Activated T-helper 1 cell treated with anti-CD3 and anti-CD28 coated beads, Interleukin-12 subunit alpha, Interleukin-12 subunit beta, Interleukin-2, Interleukin-4 antibody, amounts not matched to agents 30 ng/mL and 10 ng/mL and 1 ng/mL, durations not matched to agents 14 hours and 24 hours and 36 hours (primary cell): ENCODE measurements around the gene ZNHIT3. TPM values are rescaled to one million over a fixed set of nuclear protein-coding genes. Genes with fewer than 3 reads are reported as not detected.
"Not testable (repeated sequence)": the region's sequence is repeated elsewhere in the genome, so short reads cannot be mapped to it uniquely, and the experiment has no call there.

Source experiments
- DNase-seq: peaks from one replicate; pipeline ENCODE4 v3.0.0; 2021; ENCODE audit warnings: low spot score
- H3K27ac Mint-ChIP-seq: one replicate; pipeline ENCODE4 v1.8.0; 2021; ENCODE audit warnings: mild to moderate bottlenecking, mixed read lengths
- H3K27me3 Mint-ChIP-seq: one replicate; pipeline ENCODE4 v1.8.0; 2022; ENCODE audit warnings: mild to moderate bottlenecking, moderate library complexity, mixed read lengths; ENCODE audit not compliant: insufficient read depth
- H3K36me3 Mint-ChIP-seq: one replicate; pipeline ENCODE4 v1.8.0; 2021; ENCODE audit warnings: low read depth, mixed read lengths
- H3K4me1 Mint-ChIP-seq: one replicate; pipeline ENCODE4 v1.8.0; 2021; ENCODE audit warnings: low read depth, mixed read lengths
- H3K4me3 Mint-ChIP-seq: one replicate; pipeline ENCODE4 v1.8.0; 2021; ENCODE audit warnings: mild to moderate bottlenecking, moderate library complexity, mixed read lengths
- H3K9me3 Mint-ChIP-seq: one replicate; pipeline ENCODE4 v1.8.0; 2021; ENCODE audit warnings: mixed read lengths
- intact Hi-C: fragments of 100-400 bp; cut with micrococcal nuclease; formaldehyde crosslinking; loops from one replicate; pipeline ENCODE4 v1.15.1; 2024
- total RNA-seq: library from RNA; stranded (reverse); gene quantifications from 2 replicates; pipeline ENCODE4 v1.2.3, GENCODE V29; 2022

Gene ZNHIT3
- total RNA-seq, 1 donor from 2014 or later = 46.2 TPM

GRCh38 chr17:36468903-36469635 lies 17.4 kb upstream of the ZNHIT3 start:
- intact Hi-C loops = no loop called here

GRCh38 chr17:36469733-36470132 lies 16.7 kb upstream of the ZNHIT3 start:
- H3K4me3 Mint-ChIP-seq = no peak overlapping the region
- H3K9me3 Mint-ChIP-seq = no peaks in the 10 kb centered on the region
- intact Hi-C loops = no loop called here
- DNase-seq = no peak
- no peaks in the 10 kb centered on the region for H3K36me3 Mint-ChIP-seq
- no peak overlapping the region for H3K27ac Mint-ChIP-seq
- H3K4me1 Mint-ChIP-seq = no peaks in the 10 kb centered on the region
- H3K27me3 Mint-ChIP-seq = peaks cover 23% of the 10 kb centered on the region

More at GRCh38 chr17:36468903-36469635, 17.4 kb upstream of the ZNHIT3 start:
- no peak for DNase-seq
- Mint-ChIP-seq H3K27ac (no peak overlapping the region), H3K4me3 (no peak overlapping the region), H3K9me3 (no peaks in the 10 kb centered on the region), H3K27me3 (peaks cover 23% of the 10 kb centered on the region), H3K4me1 (no peaks in the 10 kb centered on the region), H3K36me3 (no peaks in the 10 kb centered on the region)

GRCh38 chr17:36470499-36470898 lies 16.0 kb upstream of the ZNHIT3 start:
- Mint-ChIP-seq H3K27ac (no peak overlapping the region), H3K4me3 (no peak overlapping the region), H3K36me3 (no peaks in the 10 kb centered on the region), H3K27me3 (peaks cover 19% of the 10 kb centered on the region), H3K4me1 (no peaks in the 10 kb centered on the region), H3K9me3 (no peaks in the 10 kb centered on the region)
- no peak for DNase-seq
- intact Hi-C loops = no loop called here

GRCh38 chr17:36474571-36474970 lies 11.9 kb upstream of the ZNHIT3 start:
- Mint-ChIP-seq H3K36me3 (no peaks in the 10 kb centered on the region), H3K27me3 (peaks cover 32% of the 10 kb centered on the region), H3K4me1 (no peaks in the 10 kb centered on the region), H3K9me3 (no peaks in the 10 kb centered on the region), H3K4me3 (no peak overlapping the region), H3K27ac (no peak overlapping the region)
- intact Hi-C loops = no loop called here
- DNase-seq = no peak

GRCh38 chr17:36475346-36475970 lies 11.0 kb upstream of the ZNHIT3 start:
- Mint-ChIP-seq H3K4me3 (no peak overlapping the region), H3K27me3 (peaks cover 34% of the 10 kb centered on the region), H3K9me3 (no peaks in the 10 kb centered on the region), H3K4me1 (no peaks in the 10 kb centered on the region), H3K27ac (no peak overlapping the region), H3K36me3 (no peaks in the 10 kb centered on the region)
- no peak for DNase-seq
- intact Hi-C loops = no loop called here

GRCh38 chr17:36481829-36482228 lies 4.7 kb upstream of the ZNHIT3 start:
- Mint-ChIP-seq H3K4me1 (peaks cover 30% of the 10 kb centered on the region), H3K4me3 (no peak overlapping the region), H3K36me3 (peaks cover 3% of the 10 kb centered on the region), H3K9me3 (no peaks in the 10 kb centered on the region), H3K27me3 (peaks cover 37% of the 10 kb centered on the region), H3K27ac (no peak overlapping the region)
- no peak for DNase-seq
- intact Hi-C loops = no loop called here

- intact Hi-C loops = loop anchor here (1.0 kb wide), 1 partner anchor 514 kb away; no protein-coding TSS in a partner anchor
- DNase-seq = peak; percentile 74
- peak overlapping the region; percentile 55 for H3K27ac Mint-ChIP-seq
- H3K4me1 Mint-ChIP-seq = peaks cover 34% of the 10 kb centered on the region
- H3K9me3 Mint-ChIP-seq = no peaks in the 10 kb centered on the region
- H3K27me3 Mint-ChIP-seq = peaks cover 28% of the 10 kb centered on the region
- H3K4me3 Mint-ChIP-seq = peak overlapping the region; percentile 51
- peaks cover 3% of the 10 kb centered on the region for H3K36me3 Mint-ChIP-seq
These were observed 3.6 kb upstream of the ZNHIT3 start for GRCh38 chr17:36482611-36483504.

GRCh38 chr17:36484021-36484420 lies 2.5 kb upstream of the ZNHIT3 start:
- peaks cover 39% of the 10 kb centered on the region for H3K4me1 Mint-ChIP-seq
- DNase-seq, H3K9me3 Mint-ChIP-seq, H3K4me3 Mint-ChIP-seq, H3K36me3 Mint-ChIP-seq, intact Hi-C loops, H3K27ac Mint-ChIP-seq: not testable (repeated sequence)
- peaks cover 23% of the 10 kb centered on the region for H3K27me3 Mint-ChIP-seq

GRCh38 chr17:36485027-36485426 lies 1.5 kb upstream of the ZNHIT3 start:
- no peak for DNase-seq
- Mint-ChIP-seq H3K36me3 (peaks cover 13% of the 10 kb centered on the region), H3K27ac (no peak overlapping the region), H3K4me3 (peak overlapping the region; percentile 100), H3K27me3 (peaks cover 20% of the 10 kb centered on the region), H3K9me3 (no peaks in the 10 kb centered on the region), H3K4me1 (peaks cover 47% of the 10 kb centered on the region)
- intact Hi-C loops = loop anchor here (5.0 kb wide), 1 partner anchor 678 kb away; the partner anchor contains the start of gene TAF15

- H3K9me3 Mint-ChIP-seq = no peaks in the 10 kb centered on the region
- peaks cover 17% of the 10 kb centered on the region for H3K36me3 Mint-ChIP-seq
- H3K4me1 Mint-ChIP-seq = peaks cover 50% of the 10 kb centered on the region
- no peak for DNase-seq
- H3K4me3 Mint-ChIP-seq = peak overlapping the region; percentile 100
- intact Hi-C loops = loop anchor here (1.0 to 5.0 kb wide), 6 partner anchors 22 to 679 kb away; partner anchors contain the start of genes AATF, DHRS11, MYO19 and PIGW
- H3K27me3 Mint-ChIP-seq = peaks cover 17% of the 10 kb centered on the region
- H3K27ac Mint-ChIP-seq = peak overlapping the region; percentile 99
These were observed 677 bp upstream of the ZNHIT3 start for GRCh38 chr17:36485805-36486203.

- no peaks in the 10 kb centered on the region for H3K27me3 Mint-ChIP-seq
- H3K4me1 Mint-ChIP-seq = peaks cover 11% of the 10 kb centered on the region
- intact Hi-C loops = no loop called here
- no peak for DNase-seq
- H3K27ac Mint-ChIP-seq = no peak overlapping the region
- H3K4me3 Mint-ChIP-seq = no peak overlapping the region
- H3K9me3 Mint-ChIP-seq = no peaks in the 10 kb centered on the region
- H3K36me3 Mint-ChIP-seq = peaks cover 54% of the 10 kb centered on the region
These were observed 7.5 kb downstream of the ZNHIT3 start for GRCh38 chr17:36493956-36494355.

GRCh38 chr17:36494674-36495073 lies 8.2 kb downstream of the ZNHIT3 start:
- Mint-ChIP-seq H3K27me3 (no peaks in the 10 kb centered on the region), H3K4me1 (peaks cover 6% of the 10 kb centered on the region), H3K36me3 (peaks cover 50% of the 10 kb centered on the region), H3K27ac (no peak overlapping the region), H3K4me3 (no peak overlapping the region), H3K9me3 (no peaks in the 10 kb centered on the region)
- DNase-seq = no peak
- intact Hi-C loops = no loop called here
